ENCODE data around the gene DCBLD2. TPM values are rescaled to one million over a fixed set of nuclear protein-coding genes. Genes with fewer than 3 reads are reported as not detected.

DCBLD2 gene
- total RNA-seq, 1 experiment from 2014 or later, result 178 TPM

- DNase-seq, result no peak
- CTCF ChIA-PET, result no interaction called here
- BruUV-seq (replicated peaks), result no TSS peak
- intact Hi-C loops (cut with micrococcal nuclease; ENCODE audit: unreplicated experiment), result no loop called here
- Mint-ChIP-seq H3K27ac (ENCODE audit: unreplicated experiment) (no peak overlapping the region), H3K4me1 (ENCODE audit: low read depth, unreplicated experiment) (peaks cover 20% of the 10 kb centered on the region), H3K9me3 (ENCODE audit: low read depth, unreplicated experiment) (no peaks in the 10 kb centered on the region), H3K4me3 (ENCODE audit: low read depth, unreplicated experiment) (no peak overlapping the region), H3K36me3 (ENCODE audit: insufficient read depth, unreplicated experiment) (no peaks in the 10 kb centered on the region), H3K27me3 (ENCODE audit: unreplicated experiment) (no peaks in the 10 kb centered on the region)
- TF ChIP-seq, protein P1, sequence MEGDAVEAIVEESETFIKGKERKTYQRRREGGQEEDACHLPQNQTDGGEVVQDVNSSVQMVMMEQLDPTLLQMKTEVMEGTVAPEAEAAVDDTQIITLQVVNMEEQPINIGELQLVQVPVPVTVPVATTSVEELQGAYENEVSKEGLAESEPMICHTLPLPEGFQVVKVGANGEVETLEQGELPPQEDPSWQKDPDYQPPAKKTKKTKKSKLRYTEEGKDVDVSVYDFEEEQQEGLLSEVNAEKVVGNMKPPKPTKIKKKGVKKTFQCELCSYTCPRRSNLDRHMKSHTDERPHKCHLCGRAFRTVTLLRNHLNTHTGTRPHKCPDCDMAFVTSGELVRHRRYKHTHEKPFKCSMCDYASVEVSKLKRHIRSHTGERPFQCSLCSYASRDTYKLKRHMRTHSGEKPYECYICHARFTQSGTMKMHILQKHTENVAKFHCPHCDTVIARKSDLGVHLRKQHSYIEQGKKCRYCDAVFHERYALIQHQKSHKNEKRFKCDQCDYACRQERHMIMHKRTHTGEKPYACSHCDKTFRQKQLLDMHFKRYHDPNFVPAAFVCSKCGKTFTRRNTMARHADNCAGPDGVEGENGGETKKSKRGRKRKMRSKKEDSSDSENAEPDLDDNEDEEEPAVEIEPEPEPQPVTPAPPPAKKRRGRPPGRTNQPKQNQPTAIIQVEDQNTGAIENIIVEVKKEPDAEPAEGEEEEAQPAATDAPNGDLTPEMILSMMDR (IDR thresholded peaks at IDR 0.05; ENCODE audit: unreplicated experiment), result no peak
Measured at GRCh38 chr3:98917608-98918007, 16.1 kb upstream of the DCBLD2 start.

- intact Hi-C loops (cut with micrococcal nuclease; ENCODE audit: unreplicated experiment), result no loop called here
- Mint-ChIP-seq H3K9me3 (ENCODE audit: low read depth, unreplicated experiment) (peaks cover 2% of the 10 kb centered on the region), H3K4me3 (ENCODE audit: low read depth, unreplicated experiment) (no peak overlapping the region), H3K36me3 (ENCODE audit: insufficient read depth, unreplicated experiment) (no peaks in the 10 kb centered on the region), H3K27ac (ENCODE audit: unreplicated experiment) (no peak overlapping the region), H3K4me1 (ENCODE audit: low read depth, unreplicated experiment) (peaks cover 5% of the 10 kb centered on the region), H3K27me3 (ENCODE audit: unreplicated experiment) (no peaks in the 10 kb centered on the region)
- BruUV-seq (replicated peaks), result no TSS peak
- CTCF ChIA-PET, result interaction anchor here (0.7 kb wide), 1 partner anchor 39 kb away, joined by 7 read pairs; no protein-coding TSS in a partner anchor
- DNase-seq, result no peak
- TF ChIP-seq, protein P1 (IDR thresholded peaks at IDR 0.05; ENCODE audit: unreplicated experiment), result no peak
Measured at GRCh38 chr3:98914210-98915080, 12.9 kb upstream of the DCBLD2 start.

- Mint-ChIP-seq H3K27ac (ENCODE audit: unreplicated experiment) (no peak overlapping the region), H3K4me3 (ENCODE audit: low read depth, unreplicated experiment) (no peak overlapping the region), H3K9me3 (ENCODE audit: low read depth, unreplicated experiment) (peaks cover 8% of the 10 kb centered on the region), H3K27me3 (ENCODE audit: unreplicated experiment) (no peaks in the 10 kb centered on the region), H3K4me1 (ENCODE audit: low read depth, unreplicated experiment) (no peaks in the 10 kb centered on the region), H3K36me3 (ENCODE audit: insufficient read depth, unreplicated experiment) (no peaks in the 10 kb centered on the region)
- no peak for DNase-seq
- CTCF ChIA-PET, result no interaction called here
- no TSS peak for BruUV-seq (replicated peaks)
- TF ChIP-seq, protein P1 (IDR thresholded peaks at IDR 0.05; ENCODE audit: unreplicated experiment), result no peak
- intact Hi-C loops (cut with micrococcal nuclease; ENCODE audit: unreplicated experiment), result no loop called here
Measured at GRCh38 chr3:98912448-98912847, 11.0 kb upstream of the DCBLD2 start.

- no peak for DNase-seq
- TF ChIP-seq, protein P1 (IDR thresholded peaks at IDR 0.05; ENCODE audit: unreplicated experiment), result no peak
- no peak overlapping the region for H3K27ac Mint-ChIP-seq (ENCODE audit: unreplicated experiment)
- H3K9me3 Mint-ChIP-seq (ENCODE audit: low read depth, unreplicated experiment), result peaks cover 13% of the 10 kb centered on the region
- H3K4me1 Mint-ChIP-seq (ENCODE audit: low read depth, unreplicated experiment), result peaks cover 28% of the 10 kb centered on the region
- CTCF ChIA-PET, result no interaction called here
- intact Hi-C loops (cut with micrococcal nuclease; ENCODE audit: unreplicated experiment), result no loop called here
- no peak overlapping the region for H3K4me3 Mint-ChIP-seq (ENCODE audit: low read depth, unreplicated experiment)
- no peaks in the 10 kb centered on the region for H3K27me3 Mint-ChIP-seq (ENCODE audit: unreplicated experiment)
- no TSS peak for BruUV-seq (replicated peaks)
- H3K36me3 Mint-ChIP-seq (ENCODE audit: insufficient read depth, unreplicated experiment), result peaks cover 21% of the 10 kb centered on the region
Measured at GRCh38 chr3:98906230-98906629, 4.7 kb upstream of the DCBLD2 start.

All from Calu3 (cell line).